Spleen (tissue), 11 donors: ENCODE data around the gene ACKR3. TPM values are rescaled to one million over a fixed set of nuclear protein-coding genes. Genes with fewer than 3 reads are reported as not detected.

ENCODE experiments used
- DNase-seq: peaks from one replicate; pipeline ENCODE4 v3.0.0-alpha.2; 2020
- H3K27ac ChIP-seq, 8 donors: fragments of 200-600 bp; sonication (generic) in 7 of 8; 1 replicate in 4 of 8; 2 replicates in 4 of 8; pipeline versions ENCODE4 v1.5.0 to v1.8.0; 2016 to 2021; ENCODE audit warnings: inconsistent platforms in 4 of 8, mild to moderate bottlenecking in 4 of 8, moderate library complexity in 1 of 8
- H3K27me3 ChIP-seq, 7 donors: fragments of 200-600 bp; sonication (generic) in 6 of 7; replicated peaks in 1 of 7; 1 replicate in 4 of 7; 2 replicates in 3 of 7; pipeline versions ENCODE4 v1.5.0 to v1.8.0; 2016 to 2021; ENCODE audit warnings: inconsistent platforms in 3 of 7, mild to moderate bottlenecking in 1 of 7
- H3K36me3 ChIP-seq, 6 donors: fragments of 200-600 bp; sonication (generic) in 5 of 6; 1 replicate in 4 of 6; 2 replicates in 2 of 6; pipeline versions ENCODE4 v1.5.0 to v1.8.0; 2016 to 2021; ENCODE audit warnings: inconsistent platforms in 2 of 6
- H3K4me1 ChIP-seq, 6 donors: fragments of 200-600 bp; sonication (generic) in 5 of 6; 1 replicate in 3 of 6; 2 replicates in 3 of 6; pipeline versions ENCODE4 v1.5.0 to v1.8.0; 2016 to 2021; ENCODE audit warnings: inconsistent platforms in 3 of 6
- H3K4me3 ChIP-seq, 8 donors: fragments of 200-600 bp; sonication (generic) in 7 of 8; 1 replicate in 4 of 8; 2 replicates in 4 of 8; pipeline versions ENCODE4 v1.5.0 to v1.8.0; 2016 to 2021; ENCODE audit warnings: inconsistent platforms in 4 of 8, mild to moderate bottlenecking in 4 of 8, moderate library complexity in 2 of 8
- H3K9me3 ChIP-seq, 8 donors: fragments of 200-600 bp; sonication (generic) in 7 of 8; 1 replicate in 4 of 8; 2 replicates in 4 of 8; pipeline versions ENCODE4 v1.5.0 to v1.8.0; 2016 to 2021; ENCODE audit warnings: inconsistent platforms in 4 of 8
- POLR2A ChIP-seq, 3 donors: fragments of 450-650 bp; IDR thresholded peaks; one replicate each; pipeline ENCODE4 v1.5.1; 2017; ENCODE audit warnings: antibody characterized with exemption in 3 of 3, mild to moderate bottlenecking in 1 of 3
- POLR2AphosphoS5 ChIP-seq, 3 donors: sonication (generic); formaldehyde crosslinking; IDR thresholded peaks; one replicate each; pipeline ENCODE4 v1.5.1; 2017; ENCODE audit warnings: antibody characterized with exemption in 3 of 3
- WGBS, 5 donors: extraction: QIAGEN DNeasy Blood & Tissue Kit in 3 of 5; methylation state at CpG; one replicate each; pipeline versions ENCODE4 v1.1.5 to v1.1.7; 2013 to 2018; 5-methylcytosine and 5-hydroxymethylcytosine counted together
- intact Hi-C: fragments of 100-400 bp; cut with DNase I; formaldehyde crosslinking; loops from one replicate; pipeline ENCODE4 v1.15.0; 2023; ENCODE audit warnings: low total_unique reads
- polyA plus RNA-seq, 3 donors: library from polyadenylated mRNA; stranded (reverse); fragments of 200-250 nt; gene quantifications; one replicate each; pipeline ENCODE4 v1.2.1, GENCODE V29; 2013
- total RNA-seq, 7 donors: library from RNA; depleted of rRNA in 3 of 7; stranded (reverse); fragments of >200 nt in 3 of 7; fragmentation: NEBNext Ultra II Directional in 4 of 7; extraction: Animal tissue kit (Norgen Biotek cat#: 25700) in 4 of 7; gene quantifications; one replicate each; pipeline versions ENCODE4 v1.1.0 to v1.2.1, GENCODE V29; 2016 to 2021
- TF ChIP-seq, protein P1 (sequence below), 11 experiments: fragments of 200-600 bp in 7 of 11; fragments of 450-650 bp in 4 of 11; sonication (generic) in 4 of 11; IDR thresholded peaks in 8 of 11; conservative IDR thresholded peaks in 3 of 11; 1 replicate in 7 of 11; 2 replicates in 4 of 11; pipeline versions ENCODE4 v1.4.0 to v1.8.0; 2016 to 2021; ENCODE audit warnings: antibody characterized with exemption in 11 of 11, inconsistent platforms in 4 of 11, mild to moderate bottlenecking in 1 of 11
- donor health status: healthy with polysubstance abuse.
- donor health status: DM: no; HTN: no; CAD: no; lungs with moderate emphysema.
- donor health status: DM: no; HTN: no; CAD: no.
- donor health status: Bipolar disorder and iron deficiency.
- donor health status: healthy.
- donor health status: DM: no; HTN: no; CAD: no.
- donor health status: DM: yes; HTN: yes; CAD: no.

The ACKR3 gene
- total and polyA plus RNA-seq, 10 donors: 11.5 to 164 (median 67.0) TPM

DNA sequence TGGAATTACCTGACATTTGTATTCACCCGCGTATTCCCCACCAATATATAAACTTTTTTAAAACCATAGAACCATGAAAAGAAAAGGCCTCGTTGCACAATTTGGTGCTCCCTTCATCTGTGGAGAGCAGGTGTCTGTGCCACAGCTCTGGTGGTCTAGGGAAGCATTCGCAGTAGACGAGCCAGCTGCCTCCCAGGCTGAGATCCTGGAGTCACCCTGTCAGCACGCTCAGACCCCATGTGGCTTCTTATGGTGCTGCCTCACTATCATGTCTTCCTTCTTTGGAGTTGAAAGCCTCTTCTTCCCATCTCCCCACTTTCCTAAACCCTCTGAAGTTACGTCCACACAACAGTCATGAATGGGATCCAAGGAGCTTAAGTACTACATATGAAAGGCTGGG is 38.4 kb upstream of the ACKR3 start:
- Histone ChIP-seq H3K36me3 (no peaks in the 10 kb centered on the region), H3K9me3 (no peaks in the 10 kb centered on the region), H3K4me3 (no peak overlapping the region), H3K4me1 (peaks cover 0 to 6% (median 2%) of the 10 kb centered on the region in 6 donors), H3K27ac (no peak overlapping the region), H3K27me3 (no peaks in the 10 kb centered on the region)
- TF ChIP-seq, protein P1, sequence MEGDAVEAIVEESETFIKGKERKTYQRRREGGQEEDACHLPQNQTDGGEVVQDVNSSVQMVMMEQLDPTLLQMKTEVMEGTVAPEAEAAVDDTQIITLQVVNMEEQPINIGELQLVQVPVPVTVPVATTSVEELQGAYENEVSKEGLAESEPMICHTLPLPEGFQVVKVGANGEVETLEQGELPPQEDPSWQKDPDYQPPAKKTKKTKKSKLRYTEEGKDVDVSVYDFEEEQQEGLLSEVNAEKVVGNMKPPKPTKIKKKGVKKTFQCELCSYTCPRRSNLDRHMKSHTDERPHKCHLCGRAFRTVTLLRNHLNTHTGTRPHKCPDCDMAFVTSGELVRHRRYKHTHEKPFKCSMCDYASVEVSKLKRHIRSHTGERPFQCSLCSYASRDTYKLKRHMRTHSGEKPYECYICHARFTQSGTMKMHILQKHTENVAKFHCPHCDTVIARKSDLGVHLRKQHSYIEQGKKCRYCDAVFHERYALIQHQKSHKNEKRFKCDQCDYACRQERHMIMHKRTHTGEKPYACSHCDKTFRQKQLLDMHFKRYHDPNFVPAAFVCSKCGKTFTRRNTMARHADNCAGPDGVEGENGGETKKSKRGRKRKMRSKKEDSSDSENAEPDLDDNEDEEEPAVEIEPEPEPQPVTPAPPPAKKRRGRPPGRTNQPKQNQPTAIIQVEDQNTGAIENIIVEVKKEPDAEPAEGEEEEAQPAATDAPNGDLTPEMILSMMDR (IDR thresholded peaks at IDR 0.05 in 8 of 11, conservative IDR thresholded peaks at IDR 0.05 in 3 of 11): no peak
- TF ChIP-seq POLR2A (IDR thresholded peaks at IDR 0.05): no peak
- no peak for TF ChIP-seq POLR2AphosphoS5 (IDR thresholded peaks at IDR 0.05)
- intact Hi-C loops: no loop called here
- 82 to 91% (median 87%) methylated on average over 7 of the region's 7 CpGs for WGBS, 5 donors
- DNase-seq: no peak

DNA sequence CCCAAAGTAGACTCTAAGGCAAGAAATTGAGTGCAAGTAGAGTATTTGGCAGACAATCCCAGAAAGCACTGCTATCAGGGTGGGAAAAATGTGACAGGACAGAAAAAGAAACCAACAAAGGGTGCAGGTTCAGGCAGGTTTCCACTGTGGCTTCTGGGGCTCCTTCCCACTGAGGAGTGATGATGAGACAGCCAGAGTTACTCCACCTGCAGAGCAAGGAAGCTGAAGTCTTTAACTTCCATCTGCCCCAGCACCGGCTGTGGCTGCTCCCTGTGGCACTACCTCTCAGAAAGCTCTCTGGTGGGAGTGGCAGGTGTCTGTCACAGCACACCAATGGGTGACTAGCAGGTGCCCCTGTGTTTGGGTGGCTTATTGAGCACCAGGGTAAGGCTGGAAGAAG is 37.6 kb upstream of the ACKR3 start:
- no peak for DNase-seq

DNA sequence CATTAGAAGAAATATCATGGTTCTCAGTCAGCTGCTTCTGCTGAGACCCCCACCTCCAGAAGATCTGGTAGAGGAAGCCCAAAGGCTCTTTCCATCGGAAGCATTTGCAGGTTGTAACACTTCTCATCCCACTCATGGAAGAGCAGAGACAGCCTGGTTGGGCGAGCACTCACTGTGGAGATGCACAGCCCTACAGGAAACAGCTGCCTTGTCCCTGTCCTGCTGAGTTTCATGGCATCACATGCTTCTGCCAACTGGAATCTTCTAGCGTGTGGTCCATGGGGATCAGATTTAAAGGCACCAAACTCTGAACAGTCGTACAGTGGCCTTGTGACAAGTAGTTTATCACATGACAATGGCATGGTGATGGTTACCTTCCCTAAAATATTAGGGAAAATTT is 36.3 kb upstream of the ACKR3 start:
- intact Hi-C loops: no loop called here
- WGBS, 5 donors: 89 to 92% (median 91%) methylated on average over 4 of the region's 4 CpGs

More for the DNA sequence above, 37.6 kb upstream of the ACKR3 start:
- WGBS, 5 donors: 60 to 88% (median 76%) methylated on average over 1 of the region's 1 CpG
- H3K9me3 ChIP-seq: no peaks in the 10 kb centered on the region
- H3K27me3 ChIP-seq: no peaks in the 10 kb centered on the region
- no peaks in the 10 kb centered on the region for H3K36me3 ChIP-seq
- no peak for TF ChIP-seq POLR2AphosphoS5 (IDR thresholded peaks at IDR 0.05)
- TF ChIP-seq, protein P1 (IDR thresholded peaks at IDR 0.05 in 8 of 11, conservative IDR thresholded peaks at IDR 0.05 in 3 of 11): no peak
- no peak for TF ChIP-seq POLR2A (IDR thresholded peaks at IDR 0.05)
- H3K27ac ChIP-seq: no peak overlapping the region
- H3K4me1 ChIP-seq: peaks cover 6 to 14% (median 10%) of the 10 kb centered on the region in 6 donors
- intact Hi-C loops: no loop called here
- H3K4me3 ChIP-seq: no peak overlapping the region

DNA sequence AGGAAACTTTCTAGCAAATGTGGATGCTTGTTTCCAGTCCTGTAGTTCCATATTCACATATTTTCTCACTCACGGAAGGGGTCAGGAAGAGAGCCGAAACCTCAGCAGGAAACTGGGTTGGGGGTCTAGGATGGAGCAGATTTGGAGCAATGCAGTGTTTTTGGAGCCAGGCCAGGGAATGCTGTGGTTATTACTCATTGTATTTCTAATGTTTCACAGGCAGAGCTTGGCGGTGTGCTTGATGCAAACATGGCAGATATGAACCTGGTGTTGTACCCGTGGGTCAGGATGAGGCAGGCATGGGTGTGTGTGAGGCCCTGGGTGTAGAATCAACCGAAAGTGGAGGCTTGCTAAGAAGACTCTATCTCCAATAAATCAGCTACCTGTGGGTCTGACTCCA is 34.6 kb upstream of the ACKR3 start:
- no peaks in the 10 kb centered on the region for H3K9me3 ChIP-seq
- H3K36me3 ChIP-seq: no peaks in the 10 kb centered on the region
- no peaks in the 10 kb centered on the region for H3K27me3 ChIP-seq
- no peak for DNase-seq
- peaks cover 6 to 44% (median 30%) of the 10 kb centered on the region in 6 donors for H3K4me1 ChIP-seq
- H3K27ac ChIP-seq: no peak overlapping the region
- 53 to 62% (median 61%) methylated on average over 5 of the region's 5 CpGs for WGBS, 5 donors
- intact Hi-C loops: no loop called here
- TF ChIP-seq POLR2AphosphoS5 (IDR thresholded peaks at IDR 0.05) (no peak), POLR2A (IDR thresholded peaks at IDR 0.05) (no peak)
- TF ChIP-seq, protein P1 (IDR thresholded peaks at IDR 0.05 in 8 of 11, conservative IDR thresholded peaks at IDR 0.05 in 3 of 11): no peak
- H3K4me3 ChIP-seq: no peak overlapping the region

More for the DNA sequence above, 36.3 kb upstream of the ACKR3 start:
- no peaks in the 10 kb centered on the region for H3K9me3 ChIP-seq
- no peak for DNase-seq
- peaks cover 6 to 27% (median 22%) of the 10 kb centered on the region in 6 donors for H3K4me1 ChIP-seq
- no peak overlapping the region for H3K27ac ChIP-seq
- H3K4me3 ChIP-seq: no peak overlapping the region
- H3K36me3 ChIP-seq: no peaks in the 10 kb centered on the region
- H3K27me3 ChIP-seq: no peaks in the 10 kb centered on the region
- TF ChIP-seq POLR2AphosphoS5 (IDR thresholded peaks at IDR 0.05): no peak
- no peak for TF ChIP-seq POLR2A (IDR thresholded peaks at IDR 0.05)
- TF ChIP-seq, protein P1 (IDR thresholded peaks at IDR 0.05 in 8 of 11, conservative IDR thresholded peaks at IDR 0.05 in 3 of 11): no peak
